Measurements from ENCODE around the gene APOBEC3C.
"Not testable (repeated sequence)": the region's sequence is repeated elsewhere in the genome, so short reads cannot be mapped to it uniquely, and the experiment has no call there.

APOBEC3C gene

DNA sequence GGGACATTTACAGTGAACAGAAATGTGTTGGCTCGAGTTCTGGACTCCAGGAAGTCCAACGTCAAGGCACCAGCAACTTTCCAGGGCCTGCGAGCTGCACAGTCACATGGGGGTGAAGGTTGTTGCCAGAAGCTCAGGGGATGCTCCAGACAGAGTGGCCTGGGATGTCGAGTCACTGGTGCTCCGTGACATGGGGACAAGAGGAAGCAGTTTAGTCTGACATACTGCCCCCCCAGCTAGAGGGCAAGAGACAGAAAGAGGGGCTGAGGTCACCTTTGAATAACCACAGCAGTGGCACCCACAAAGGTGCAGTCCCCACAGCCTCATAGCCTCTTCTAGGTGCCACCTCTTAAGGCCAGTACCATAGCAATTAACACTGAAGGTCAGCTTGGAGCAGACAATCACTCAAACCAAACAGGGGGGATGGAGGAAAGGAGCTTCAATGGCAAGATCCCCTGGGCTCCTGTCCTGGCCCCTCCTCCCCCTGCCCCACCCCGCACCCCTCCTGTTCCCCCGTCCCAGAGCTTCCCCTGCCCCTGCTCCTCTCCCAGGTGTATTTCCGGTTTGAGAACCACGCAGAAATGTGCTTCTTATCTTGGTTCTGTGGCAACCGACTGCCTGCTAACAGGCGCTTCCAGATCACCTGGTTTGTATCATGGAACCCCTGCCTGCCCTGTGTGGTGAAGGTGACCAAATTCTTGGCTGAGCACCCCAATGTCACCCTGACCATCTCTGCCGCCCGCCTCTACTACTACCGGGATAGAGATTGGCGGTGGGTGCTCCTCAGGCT lies 10.7 kb downstream of the APOBEC3C start:
- no peak for DNase-seq

DNA sequence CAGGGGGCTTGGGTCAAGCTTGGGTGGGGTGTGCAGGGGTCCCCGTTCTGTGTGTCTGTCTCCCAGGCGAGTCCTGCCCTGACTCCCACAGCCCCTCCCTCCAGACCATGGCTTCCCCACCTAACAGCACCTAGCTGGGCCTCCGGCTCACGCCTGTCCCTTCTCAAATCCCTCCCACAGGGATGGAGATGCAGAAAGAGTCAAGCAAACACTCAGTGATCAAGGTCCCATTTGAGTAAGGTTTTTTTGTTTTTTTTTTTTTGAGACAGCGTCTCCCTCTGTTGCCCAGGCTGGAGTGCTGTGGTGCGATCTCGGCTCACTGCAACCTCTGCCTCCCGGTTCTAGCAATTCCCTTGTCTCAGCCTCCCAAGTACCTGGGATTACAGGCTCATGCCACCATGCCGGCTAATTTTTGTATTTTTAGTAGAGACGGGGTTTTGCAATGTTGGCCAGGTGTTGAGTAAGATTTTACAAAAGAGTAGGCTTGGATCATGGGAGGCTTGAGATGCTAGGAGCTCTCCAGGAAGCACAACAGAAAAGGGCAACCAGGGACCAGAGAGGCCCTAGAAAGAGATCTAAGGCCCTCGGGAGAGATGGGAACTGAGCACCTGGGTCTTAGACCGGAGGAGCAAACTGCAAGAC lies 12.6 kb downstream of the APOBEC3C start:
- DNase-seq = no peak

DNA sequence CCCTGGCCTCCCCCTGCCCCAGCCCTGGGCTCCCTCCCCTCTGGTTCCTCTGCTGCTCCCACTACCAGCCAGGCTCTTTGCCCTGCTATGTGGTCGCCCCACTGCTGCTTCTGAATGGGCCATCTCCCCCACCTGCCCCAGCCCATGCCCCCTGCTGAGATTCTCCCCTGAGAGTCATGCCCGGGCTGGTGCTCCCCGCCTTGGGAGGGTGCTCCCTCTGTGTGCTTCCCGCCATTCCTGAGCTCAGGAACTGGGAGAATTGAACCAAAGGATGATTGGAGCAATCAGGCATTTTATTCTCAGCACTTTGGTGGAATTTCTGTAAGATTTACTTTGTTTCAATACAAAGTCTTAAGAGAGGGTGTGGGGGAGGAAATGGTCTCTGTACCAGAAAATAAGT lies 13.7 kb downstream of the APOBEC3C start:
- no peak for DNase-seq

DNA sequence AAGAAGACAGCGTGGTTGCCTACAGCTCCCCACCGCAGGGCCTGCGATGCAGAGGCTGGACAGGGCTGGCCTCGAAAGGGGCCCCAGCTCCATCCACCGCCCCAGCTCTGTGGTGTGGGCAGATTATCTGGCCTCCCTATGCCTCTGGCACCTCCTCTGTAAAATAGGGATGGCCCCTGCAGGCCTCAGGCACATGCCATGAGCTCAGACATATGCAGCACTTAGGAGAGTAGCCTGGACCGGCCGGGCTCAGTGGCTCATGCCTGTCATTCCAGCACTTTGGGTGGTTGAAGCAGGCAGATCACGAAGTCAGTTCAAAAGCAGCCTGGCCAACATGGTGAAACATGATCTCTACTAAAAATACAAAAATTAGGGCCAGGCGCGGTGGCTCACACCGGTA lies 14.2 kb downstream of the APOBEC3C start:
- no peak for DNase-seq

DNA sequence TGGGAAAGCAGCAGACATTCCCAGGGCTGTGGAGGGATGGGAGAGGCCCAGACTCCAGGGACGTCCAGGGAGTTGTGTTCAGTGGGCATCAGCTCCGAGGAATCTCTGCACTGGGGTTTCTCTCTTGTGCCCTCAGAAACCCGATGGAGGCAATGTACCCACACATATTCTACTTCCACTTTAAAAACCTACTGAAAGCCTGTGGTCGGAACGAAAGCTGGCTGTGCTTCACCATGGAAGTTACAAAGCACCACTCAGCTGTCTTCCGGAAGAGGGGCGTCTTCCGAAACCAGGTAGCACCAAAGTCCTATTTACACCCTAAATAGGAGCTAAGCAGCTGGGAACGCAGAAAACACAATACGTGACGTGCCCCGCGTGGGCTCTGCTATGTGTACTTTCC lies 15.2 kb downstream of the APOBEC3C start:
- DNase-seq = no peak

DNA sequence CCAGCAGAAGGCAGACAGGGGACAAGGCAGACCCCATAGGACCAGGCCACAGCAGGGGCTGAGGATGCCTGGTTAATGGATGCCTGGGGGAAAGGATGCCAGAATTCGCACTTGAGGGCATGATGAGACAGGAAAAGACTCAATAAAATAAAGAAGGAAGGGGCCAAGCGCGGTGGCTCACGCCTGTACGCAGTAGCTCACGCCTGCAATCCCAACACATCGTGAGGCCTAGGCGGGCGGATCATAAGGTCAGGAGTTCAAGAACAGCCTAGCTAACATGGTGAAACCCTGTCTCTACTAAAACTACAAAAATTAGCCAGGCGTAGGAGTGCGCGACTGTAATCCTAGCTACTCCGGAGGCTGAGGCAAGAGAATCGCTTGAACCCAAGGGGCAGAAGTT lies 16.6 kb downstream of the APOBEC3C start:
- no peak for DNase-seq

- DNase-seq = not testable (repeated sequence)
These were observed 17.6 kb downstream of the APOBEC3C start for GRCh38 chr22:39031434-39032295.

GRCh38 chr22:39037071-39037470 lies 23.0 kb downstream of the APOBEC3C start:
- DNase-seq = not testable (repeated sequence)

GRCh38 chr22:39039306-39040126 lies 25.5 kb downstream of the APOBEC3C start:
- no peak for DNase-seq

DNA sequence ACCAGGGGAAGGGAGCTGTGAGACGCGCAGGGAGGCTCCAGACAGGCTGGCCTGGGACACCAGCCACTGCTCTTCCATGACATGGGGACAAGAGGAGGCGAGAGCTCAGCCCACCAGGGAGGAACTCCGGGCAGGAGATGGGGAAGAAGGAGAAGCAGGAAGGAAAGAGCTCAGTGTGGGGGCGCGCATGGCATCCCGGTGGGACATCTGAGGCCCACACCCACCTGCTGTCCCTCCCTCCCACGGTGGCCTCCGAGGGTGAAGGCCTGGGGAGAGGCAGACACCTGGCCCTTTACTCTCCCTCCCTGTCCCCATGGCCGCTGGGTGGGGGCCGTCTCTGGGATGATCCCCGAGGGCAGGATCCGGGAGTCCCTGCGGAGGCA lies 26.1 kb downstream of the APOBEC3C start:
- not testable (repeated sequence) for DNase-seq

GRCh38 chr22:39040538-39041296 lies 26.7 kb downstream of the APOBEC3C start, which contains the start of gene APOBEC3F:
TSS of gene APOBEC3F (plus strand) at chr22:39040864. CDS start at chr22:39040961, 97 bp downstream.
- not testable (repeated sequence) for DNase-seq

GRCh38 chr22:39041908-39042307 lies 27.9 kb downstream of the APOBEC3C start:
- no peak for DNase-seq

DNA sequence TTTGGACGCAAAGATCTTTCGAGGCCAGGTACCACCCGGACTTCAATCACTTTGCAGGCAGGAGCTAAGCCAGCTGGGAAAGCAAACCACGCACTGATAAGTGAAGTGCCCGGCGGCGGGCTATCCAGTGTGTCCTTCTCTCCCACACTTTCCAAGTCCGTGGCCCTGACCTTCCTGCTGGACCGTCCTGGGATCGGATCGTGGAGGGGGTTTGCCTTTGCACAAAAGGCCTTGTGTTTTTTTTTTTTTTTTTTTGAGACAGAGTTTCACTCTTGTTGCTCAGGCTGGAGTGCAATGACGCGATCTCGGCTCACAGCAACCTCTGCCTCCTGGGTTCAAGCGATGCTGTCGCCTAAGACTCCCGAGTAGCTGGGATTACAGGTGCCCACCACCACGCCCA lies 29.0 kb downstream of the APOBEC3C start:
- DNase-seq = not testable (repeated sequence)

DNA sequence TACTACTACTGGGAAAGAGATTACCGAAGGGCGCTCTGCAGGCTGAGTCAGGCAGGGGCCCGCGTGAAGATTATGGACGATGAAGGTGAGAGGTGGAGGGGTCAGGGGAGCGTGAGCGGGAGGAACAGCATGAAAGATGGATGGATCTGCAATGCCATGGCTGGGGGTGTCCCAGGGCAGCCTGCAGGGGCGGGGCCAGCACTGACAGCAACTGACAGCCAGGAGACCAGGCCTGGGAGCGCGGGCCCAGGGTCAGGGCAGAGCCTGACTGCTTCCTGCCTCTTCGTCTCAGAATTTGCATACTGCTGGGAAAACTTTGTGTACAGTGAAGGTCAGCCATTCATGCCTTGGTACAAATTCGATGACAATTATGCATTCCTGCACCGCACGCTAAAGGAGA lies 31.1 kb downstream of the APOBEC3C start:
- DNase-seq = not testable (repeated sequence)

- not testable (repeated sequence) for DNase-seq
These were observed 35.4 kb downstream of the APOBEC3C start for GRCh38 chr22:39049486-39049885.

DNA sequence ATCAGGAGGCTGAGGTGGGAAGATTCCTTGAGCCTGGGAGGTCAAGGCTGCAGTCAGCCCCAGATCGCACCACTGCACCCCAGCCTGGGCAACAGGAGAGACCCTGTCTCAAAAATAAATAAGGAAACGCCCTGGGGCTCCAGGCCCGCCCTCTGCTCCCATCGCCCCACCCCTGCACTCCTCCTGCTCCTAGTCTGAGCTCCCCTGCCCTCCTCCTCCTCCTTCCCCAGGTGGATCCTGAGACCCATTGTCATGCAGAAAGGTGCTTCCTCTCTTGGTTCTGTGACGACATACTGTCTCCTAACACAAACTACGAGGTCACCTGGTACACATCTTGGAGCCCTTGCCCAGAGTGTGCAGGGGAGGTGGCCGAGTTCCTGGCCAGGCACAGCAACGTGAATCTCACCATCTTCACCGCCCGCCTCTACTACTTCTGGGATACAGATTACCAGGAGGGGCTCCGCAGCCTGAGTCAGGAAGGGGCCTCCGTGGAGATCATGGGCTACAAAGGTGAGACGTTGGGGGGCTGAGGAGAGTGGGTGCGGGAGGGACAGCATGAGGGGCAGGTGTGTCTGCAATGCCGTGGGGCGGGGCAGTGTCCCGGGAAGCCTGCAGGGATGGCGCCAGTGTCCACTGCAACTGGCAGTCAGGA lies 37.9 kb downstream of the APOBEC3C start:
- not testable (repeated sequence) for DNase-seq

GRCh38 chr22:39055658-39056057 lies 41.6 kb downstream of the APOBEC3C start:
- DNase-seq = no peak

DNA sequence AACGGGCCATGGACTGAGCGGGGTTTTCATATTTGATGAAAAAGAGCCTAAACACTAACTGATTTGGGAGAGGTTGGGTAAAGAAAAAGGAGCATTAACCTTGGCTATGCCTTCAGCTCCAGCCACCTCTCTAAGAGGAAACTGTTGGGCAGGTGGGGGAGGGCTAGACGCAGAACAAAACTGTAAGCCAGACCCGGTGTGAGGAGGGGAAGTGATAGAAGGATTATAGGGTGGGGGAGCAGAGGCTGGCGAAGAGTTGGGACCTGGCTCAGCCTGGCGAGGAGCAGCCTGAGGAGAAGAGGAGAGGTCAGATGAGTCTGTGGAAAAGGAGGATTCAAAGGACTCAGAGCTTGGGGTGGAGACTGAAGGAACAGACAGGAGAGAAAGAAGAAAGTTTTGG lies 47.2 kb downstream of the APOBEC3C start:
- not testable (repeated sequence) for DNase-seq

- DNase-seq = not testable (repeated sequence)
These were observed 47.9 kb downstream of the APOBEC3C start for GRCh38 chr22:39061951-39062350.

DNA sequence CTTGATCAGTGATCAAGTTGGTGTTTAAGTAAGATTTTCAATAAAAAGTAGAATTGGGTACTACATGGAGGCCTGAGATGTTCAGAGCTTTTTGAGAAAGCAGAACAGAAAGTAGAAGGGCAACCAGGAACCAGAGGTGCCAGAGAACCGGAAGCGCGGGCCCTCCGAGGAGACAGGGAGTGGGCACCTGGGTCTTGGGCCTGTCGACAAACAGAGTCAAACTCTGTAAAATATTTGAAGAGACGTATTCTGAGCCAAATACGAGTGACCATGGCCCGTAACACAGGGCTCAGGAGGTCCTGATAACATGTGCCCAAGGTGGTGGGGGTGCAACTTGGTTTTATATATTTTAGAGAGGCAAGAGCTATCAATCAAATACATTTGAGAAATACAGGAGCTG lies 49.8 kb downstream of the APOBEC3C start:
- not testable (repeated sequence) for DNase-seq
